HG03460 (cell line): ENCODE data around the gene GRIP1.

Experiments used
- ATAC-seq: cut with Tn5 transposase; IDR thresholded peaks from one replicate; pipeline ENCODE4 v1.9.1; 2021; ENCODE audit not compliant: unreplicated experiment

Gene GRIP1

DNA sequence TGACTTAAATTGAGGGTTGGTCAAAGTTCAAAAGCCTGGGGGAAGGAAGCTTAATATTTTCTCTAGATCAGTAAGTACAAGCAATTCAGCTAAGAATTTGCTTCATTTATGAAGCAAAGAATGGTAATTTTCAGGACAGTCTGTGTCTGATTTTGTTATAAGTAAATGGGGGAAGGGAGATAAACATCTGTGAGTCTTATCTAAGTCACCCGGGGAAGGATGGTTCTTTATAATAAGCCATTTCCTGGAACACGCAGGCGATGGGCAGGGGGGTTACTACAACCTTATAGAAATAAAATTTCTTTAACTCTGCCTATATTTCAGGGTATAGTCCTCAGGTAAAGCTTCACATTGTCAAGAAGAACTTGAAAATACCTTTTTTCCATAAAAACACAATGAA lies 333.7 kb downstream of the GRIP1 start:
- ATAC-seq, result no peak

DNA sequence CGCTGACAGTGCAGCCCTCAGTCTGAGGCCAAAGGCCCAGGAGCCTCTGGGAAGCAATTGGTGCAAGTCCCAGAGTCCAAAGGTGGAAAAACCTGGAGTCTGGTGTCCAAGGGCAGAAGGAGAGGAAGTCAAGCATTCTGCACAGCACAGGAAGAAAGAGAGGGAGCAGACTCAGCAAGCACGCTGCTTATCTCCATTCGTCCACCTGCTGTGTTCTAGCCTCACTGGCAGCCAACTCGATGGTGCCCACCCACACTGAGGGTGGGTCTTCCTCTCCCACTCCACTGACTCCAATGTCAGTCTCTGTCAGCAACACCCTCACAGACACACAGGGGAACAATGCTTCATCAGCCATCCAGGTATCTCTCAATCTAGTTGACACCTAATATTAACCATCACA lies 337.8 kb downstream of the GRIP1 start:
- no peak for ATAC-seq

GRCh38 chr12:66340131-66340530 lies 338.7 kb downstream of the GRIP1 start:
- ATAC-seq, result no peak

DNA sequence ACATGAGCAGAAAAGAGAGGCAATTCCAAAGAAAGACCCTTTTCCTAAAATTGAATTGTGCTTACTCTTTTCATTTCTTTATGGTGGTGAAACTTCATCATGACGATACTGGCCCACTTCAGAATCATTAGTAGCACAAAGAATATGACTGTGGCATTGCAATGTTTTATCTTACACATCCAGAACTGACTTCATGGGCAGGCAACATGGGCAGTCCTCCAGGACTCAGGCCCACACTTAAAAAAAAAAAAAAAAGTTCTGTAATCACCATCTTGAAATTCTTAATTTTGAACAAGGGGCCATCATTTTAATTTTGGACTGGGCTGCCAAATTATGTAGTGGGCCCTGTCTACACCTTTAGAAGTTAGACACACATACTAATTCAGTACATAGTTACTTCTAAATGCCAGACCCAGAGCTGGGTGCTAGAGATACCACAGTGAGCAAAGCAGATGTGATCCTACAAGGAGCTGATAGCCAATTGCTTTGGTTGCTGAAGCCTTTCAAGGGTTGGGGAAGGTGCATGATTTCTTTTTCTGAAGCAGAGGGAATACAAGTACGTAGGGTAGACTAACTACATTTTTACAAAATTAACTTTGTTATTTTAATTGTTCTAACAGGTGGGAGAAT lies 341.4 kb downstream of the GRIP1 start:
- no peak for ATAC-seq

DNA sequence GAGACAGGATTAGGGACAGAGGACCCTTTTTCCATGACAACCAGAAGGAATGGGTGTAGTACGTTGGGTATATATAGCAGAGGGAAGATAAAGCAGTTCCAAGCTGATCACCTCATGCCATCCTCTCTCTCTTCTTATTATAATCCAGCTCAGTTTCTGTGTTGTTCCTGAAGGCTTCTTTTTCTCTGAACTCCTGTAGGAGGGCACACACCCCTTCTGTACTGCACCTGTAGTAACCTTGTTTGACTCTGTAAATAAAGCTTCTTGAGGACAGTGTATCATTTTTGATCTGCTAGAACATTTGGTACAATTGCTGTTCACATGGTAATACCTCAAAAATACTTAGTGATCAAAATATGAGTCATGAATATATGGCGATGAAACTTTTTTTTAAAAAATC lies 343.1 kb downstream of the GRIP1 start:
- ATAC-seq, result no peak

DNA sequence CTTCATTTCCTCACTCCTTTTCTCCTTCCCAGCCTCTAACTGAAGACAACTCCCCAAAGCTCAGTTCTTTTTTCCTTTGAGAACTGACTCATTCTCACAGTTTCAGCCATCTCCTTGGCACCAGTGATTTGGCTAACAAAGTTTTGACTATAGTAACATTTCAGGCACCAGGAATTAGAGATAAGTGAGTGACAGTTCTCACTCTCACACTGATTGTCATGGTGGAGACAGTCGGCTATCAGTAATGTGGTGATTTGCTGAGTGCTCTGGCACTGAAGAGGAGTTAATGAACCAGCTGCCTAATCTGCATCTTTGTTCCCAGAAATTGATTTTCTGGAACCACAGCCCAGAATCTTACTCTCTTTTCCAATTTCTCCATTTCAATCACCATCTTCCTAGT lies 347.1 kb downstream of the GRIP1 start:
- ATAC-seq, result no peak

GRCh38 chr12:66331016-66331415 lies 347.9 kb downstream of the GRIP1 start:
- no peak for ATAC-seq

GRCh38 chr12:66329941-66330340 lies 348.9 kb downstream of the GRIP1 start:
- no peak for ATAC-seq

- ATAC-seq, result no peak
These were observed 355.9 kb downstream of the GRIP1 start for GRCh38 chr12:66323017-66323416.

DNA sequence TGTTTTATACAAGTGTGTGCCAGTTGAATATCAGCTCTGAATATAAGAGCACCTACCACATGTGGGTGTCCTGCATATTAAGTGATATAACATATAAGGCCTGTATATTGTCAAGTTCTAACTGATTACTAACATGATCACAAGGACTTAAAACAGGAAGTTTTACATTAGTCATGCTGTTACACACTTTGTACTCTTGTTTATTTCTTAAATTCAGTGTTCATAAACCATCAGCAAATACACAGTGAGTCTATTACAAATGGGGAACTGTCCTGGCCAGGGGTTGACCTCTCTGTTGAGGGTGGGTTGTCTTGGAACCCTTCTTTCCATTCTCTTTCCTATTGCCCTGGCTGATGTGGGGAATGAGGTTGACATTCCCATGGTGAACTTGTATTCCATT lies 357.4 kb downstream of the GRIP1 start:
- ATAC-seq, result no peak

DNA sequence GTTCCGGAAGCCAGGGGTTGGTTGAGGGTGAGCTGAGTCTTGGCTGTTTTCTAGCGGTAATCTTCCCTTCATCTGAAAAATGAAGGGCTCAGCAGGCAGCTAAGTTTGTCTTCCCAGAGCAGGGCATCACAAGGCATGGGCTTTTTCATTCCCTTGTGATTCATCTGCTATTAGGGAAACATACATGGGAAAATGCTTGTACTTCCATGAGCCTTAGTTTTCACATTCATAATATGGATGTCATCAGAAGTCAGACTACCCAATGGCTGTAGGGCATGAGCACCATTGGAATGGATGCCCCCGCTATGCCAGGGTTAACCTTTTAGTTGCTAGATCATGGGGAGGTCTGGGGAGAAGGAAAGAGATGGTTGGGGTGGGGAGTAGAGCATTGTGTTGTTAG lies 357.9 kb downstream of the GRIP1 start:
- ATAC-seq, result no peak

DNA sequence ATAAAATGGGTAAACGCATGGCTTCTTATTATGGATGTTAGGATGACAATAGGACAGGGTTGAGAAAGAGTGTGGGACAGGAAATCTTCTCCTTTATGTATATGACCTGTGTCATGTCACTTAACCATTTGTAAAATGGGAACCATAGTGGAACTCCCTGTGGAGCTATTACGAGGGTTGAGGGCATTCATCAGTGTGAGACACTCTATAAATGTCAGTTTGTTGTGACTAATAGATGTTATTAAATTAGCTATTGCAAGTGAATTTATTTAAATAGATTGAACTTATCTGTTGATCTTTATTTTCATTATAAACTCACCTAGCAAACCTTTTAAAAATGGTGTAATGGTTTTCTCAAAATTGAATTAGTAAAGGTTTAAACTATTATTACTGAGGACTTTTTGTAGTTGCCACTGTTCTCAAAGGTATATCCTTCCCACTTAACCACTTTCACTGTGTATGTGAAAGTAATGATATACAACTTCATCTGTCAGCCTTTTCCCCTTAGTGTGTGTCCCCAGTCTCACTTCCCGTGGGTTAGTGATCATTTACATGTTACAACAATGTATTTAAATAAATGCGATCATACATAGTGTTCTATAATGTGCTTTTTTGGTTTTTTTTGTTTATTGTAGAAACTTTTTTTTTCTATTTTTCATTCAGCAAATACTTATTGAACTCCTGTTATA lies 359.5 kb downstream of the GRIP1 start:
- peak; percentile 63 for ATAC-seq

DNA sequence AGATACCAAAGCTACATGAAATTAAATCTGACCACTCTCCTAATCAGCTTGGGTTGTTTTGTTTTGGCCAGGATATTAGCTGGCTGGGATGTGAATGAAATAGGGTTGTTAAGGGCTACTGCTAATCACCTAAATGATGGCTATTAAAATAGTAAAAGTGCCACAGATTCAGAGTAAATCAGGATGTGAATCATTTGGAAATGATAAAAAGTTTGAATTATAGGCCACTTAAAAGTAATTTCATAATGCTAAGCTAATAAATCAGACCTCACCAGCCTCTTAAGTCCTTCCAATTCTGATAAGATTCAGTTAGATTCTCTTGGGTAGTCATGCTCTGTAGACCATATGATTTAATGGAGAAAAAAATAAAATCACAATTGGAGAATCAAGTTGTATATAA lies 364.6 kb downstream of the GRIP1 start:
- no peak for ATAC-seq

DNA sequence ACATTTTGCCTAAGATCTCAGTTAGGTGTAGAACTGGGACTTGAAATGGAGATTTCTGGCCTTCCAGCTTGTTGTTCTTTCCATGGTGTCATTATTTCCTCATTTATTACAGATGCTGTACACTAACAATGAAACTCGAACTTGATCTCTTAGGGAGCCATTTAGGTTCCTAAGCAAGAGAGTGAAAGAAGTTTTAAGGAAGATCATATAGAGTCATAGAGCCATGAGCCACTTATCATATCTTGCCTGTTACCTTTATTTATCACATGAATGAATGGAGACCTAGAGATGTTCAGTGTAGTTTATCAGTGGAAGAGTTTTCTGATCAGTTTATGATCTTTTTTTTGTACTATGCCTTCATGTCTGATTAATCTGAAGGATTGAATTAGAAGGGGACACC lies 366.7 kb downstream of the GRIP1 start:
- ATAC-seq, result no peak

- ATAC-seq, result no peak
These were observed 369.3 kb downstream of the GRIP1 start for GRCh38 chr12:66309606-66310005.

GRCh38 chr12:66304296-66304900 lies 374.5 kb downstream of the GRIP1 start:
- no peak for ATAC-seq

- ATAC-seq, result peak; percentile 46
These were observed 375.5 kb downstream of the GRIP1 start for GRCh38 chr12:66303316-66303804.

- no peak for ATAC-seq
These were observed 376.1 kb downstream of the GRIP1 start for GRCh38 chr12:66302827-66303169.

- peak; percentile 91 for ATAC-seq
These were observed 376.7 kb downstream of the GRIP1 start, which contains the start of gene HELB for GRCh38 chr12:66301944-66302826. Gene HELB (plus strand): TSS chr12:66302493. CDS start chr12:66302604, 111 bp downstream.

DNA sequence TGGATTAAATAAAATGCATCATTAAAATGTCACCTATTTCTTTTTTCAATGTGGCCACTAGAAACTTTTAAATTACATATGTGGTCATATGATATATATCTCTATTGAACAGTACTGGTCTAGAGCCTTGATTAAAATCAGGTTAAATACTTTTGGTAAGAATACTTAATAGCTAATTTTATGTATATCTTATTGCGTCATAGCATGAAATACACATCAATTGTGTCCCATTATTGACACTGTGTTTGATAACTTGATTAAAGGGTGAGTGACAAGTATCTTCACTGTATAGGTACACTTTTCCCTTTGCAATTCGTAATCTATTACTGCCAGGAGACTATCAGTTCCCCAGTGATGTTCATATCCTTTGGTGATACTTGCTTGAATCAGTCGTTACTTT lies 381.0 kb downstream of the GRIP1 start:
- no peak for ATAC-seq
